Cardiac septum (tissue), 1 donor: ENCODE data around the gene FNDC8. TPM values are rescaled to one million over a fixed set of nuclear protein-coding genes. Genes with fewer than 3 reads are reported as not detected.
"Not testable (repeated sequence)": the region's sequence is repeated elsewhere in the genome, so short reads cannot be mapped to it uniquely, and the experiment has no call there.

Experiments
- DNase-seq: peaks from one replicate; pipeline ENCODE4 v3.0.0-alpha.2; 2020; ENCODE audit warnings: low spot score
- intact Hi-C: fragments of 100-400 bp; cut with DNase I; formaldehyde crosslinking; loops from one replicate; pipeline ENCODE4 v1.14.0; 2022
- total RNA-seq: library from RNA; stranded (reverse); fragmentation: NEBNext Ultra II Directional; extraction: Animal tissue kit (Norgen Biotek cat#: 25700); gene quantifications from one replicate; pipeline ENCODE4 v1.2.1, GENCODE V29; 2021
- donor health status: DM: no; HTN: no; CAD: no.

The FNDC8 gene
- total RNA-seq, 1 donor from 2014 or later, result not detected

DNA sequence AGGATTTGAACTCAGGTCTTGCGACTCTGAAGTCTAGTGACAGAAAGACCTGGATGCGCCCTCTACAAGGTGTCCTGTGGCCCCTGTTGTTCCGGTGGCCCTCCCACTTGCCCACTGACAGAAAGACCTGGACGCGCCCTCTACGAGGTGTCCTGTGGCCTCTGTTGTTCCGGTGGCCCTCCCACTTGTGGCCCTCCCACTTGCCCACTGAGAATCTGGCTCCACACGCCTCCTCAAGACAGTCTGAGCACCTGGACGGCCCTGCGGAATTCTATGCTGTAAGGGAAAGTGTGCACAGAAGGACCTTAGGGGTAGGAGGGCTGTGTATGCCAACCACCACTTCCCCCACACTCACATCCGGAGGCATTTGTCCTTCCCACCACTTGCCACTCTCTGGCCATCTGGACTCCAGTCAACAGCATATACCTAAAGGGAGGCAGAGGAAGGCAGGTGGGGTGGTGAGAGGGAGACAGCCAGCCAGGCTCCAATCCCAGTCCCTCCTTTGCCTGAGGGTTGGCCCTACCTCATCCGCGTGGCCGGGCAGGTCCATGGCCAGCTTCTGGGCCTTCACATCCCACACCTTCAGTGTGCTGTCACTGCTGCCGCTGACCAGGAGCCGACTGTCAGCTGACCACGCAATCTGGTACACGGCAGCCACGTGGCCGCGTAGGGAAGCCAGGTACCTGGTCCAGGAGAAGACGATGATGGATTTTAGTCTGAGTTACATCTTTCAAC is 11.6 kb downstream of the FNDC8 start:
- DNase-seq, result no peak
- intact Hi-C loops, result no loop called here

DNA sequence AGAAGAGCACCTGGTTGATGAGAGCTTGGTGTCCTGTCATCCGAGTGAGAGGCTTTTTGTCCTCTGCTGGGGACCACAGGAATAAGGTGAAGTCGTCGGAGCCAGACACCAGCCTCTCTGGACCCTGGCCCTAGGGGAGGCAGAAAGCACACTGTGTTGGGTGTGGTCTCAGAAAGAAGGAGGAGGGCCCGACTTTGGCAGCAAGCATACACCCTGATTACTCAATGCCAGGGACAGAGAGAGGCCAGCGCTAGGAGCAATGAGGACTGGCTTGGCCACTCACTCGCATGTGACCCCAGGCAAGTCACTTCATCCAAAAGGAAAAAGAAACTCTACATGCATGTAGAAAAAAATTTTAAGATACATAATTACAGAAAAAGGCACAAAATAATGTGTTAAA is 13.9 kb downstream of the FNDC8 start:
- intact Hi-C loops, result no loop called here
- DNase-seq, result no peak

DNA sequence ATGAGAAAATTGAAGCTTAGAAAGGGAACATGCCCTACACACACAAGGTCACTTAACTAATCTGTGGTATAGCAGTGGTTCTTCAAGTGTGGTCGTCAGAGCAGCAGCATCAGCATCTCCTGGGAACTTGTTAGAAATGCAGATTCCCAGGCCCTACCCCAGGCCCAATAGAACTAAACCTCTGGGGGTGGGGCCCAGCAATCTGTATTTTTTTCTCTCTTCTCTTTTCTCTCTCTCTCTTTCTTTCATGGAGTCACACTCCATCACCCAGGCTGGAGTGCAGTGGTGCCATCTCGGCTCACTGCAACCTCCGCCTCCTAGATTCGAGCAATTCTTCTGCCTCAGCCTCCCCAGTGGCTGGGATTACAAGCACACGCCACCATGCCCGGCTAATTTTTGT is 16.8 kb downstream of the FNDC8 start:
- intact Hi-C loops, result no loop called here
- no peak for DNase-seq

DNA sequence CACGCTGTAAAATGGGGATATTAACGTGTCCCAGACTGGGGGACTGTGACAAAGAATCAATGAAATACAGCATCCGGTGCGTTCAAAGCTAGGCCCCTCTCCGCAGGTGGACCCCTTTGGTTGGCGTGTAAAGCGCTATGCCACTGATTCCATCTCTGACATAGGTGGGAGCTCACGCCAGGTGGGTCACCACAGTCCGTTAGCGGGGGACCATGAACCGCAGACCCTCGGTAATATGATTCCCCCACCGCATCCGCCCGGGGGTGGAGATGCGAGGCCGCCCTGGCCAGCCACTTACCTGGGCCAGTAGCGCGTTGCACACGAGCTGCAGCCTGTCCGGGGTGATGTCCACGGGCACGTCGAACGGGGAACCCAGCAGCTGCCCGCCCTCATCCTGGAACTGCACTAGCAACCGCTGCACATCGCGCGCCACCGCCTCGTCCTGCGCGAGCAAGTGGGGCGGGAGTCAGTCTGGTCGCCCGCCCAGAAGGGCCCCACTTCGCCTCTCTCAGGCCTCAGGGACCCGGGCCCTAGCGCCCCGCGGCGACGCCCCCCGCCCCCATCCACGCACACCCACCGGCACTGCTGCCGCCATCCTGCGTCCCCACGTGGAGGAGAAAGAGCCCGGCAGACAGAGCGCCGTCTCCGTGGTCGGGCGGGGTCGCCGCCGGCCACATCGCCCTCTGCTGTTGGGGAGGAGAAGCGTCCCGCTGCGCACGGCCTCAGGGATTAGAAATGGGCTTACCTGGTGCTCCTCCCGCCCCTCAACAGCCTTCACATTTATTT is 20.5 kb downstream of the FNDC8 start, which contains the start of gene NLE1:
Gene NLE1, minus strand, starts transcription at position 623 of the 786 bp plus-strand sequence. Its CDS starts 28 bp downstream, at position 595.
- peak; percentile 93 for DNase-seq
- intact Hi-C loops, result no loop called here

DNA sequence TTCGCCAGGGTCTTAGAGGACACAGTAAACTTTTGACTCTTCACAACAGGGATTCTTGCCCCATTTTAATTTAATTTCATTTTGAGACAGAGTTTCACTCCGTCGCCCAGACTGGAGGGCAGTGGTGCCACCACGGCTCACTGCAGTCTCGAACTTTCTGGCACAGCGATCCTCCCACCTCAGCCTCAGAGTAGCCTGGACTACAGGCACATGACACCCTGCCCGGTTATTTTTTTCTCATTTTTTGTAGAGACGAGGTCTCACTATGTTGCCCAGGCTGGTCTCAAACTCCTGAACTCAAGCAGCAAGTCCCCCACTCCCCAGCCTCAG is 21.0 kb downstream of the FNDC8 start:
- DNase-seq, result no peak
- intact Hi-C loops, result no loop called here

DNA sequence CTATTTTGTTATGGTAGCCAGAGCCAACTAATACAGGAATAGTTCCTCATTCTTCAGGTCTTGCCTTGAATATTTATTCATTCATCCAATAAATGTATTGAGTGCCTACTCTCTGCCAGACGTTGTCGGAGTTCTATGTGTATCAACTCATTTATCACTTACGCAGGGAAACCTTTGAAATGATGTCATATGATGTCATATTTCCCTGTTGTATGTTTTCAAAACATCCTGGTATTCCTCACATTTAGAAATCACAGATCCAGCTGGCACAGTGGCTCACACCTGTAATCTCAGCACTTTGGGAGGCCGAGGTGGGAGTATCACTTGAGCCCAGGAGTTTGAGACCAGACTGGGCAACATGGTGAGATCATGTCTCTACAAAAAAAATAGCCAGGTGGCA is 23.4 kb downstream of the FNDC8 start:
- DNase-seq, result no peak
- intact Hi-C loops, result no loop called here

DNA sequence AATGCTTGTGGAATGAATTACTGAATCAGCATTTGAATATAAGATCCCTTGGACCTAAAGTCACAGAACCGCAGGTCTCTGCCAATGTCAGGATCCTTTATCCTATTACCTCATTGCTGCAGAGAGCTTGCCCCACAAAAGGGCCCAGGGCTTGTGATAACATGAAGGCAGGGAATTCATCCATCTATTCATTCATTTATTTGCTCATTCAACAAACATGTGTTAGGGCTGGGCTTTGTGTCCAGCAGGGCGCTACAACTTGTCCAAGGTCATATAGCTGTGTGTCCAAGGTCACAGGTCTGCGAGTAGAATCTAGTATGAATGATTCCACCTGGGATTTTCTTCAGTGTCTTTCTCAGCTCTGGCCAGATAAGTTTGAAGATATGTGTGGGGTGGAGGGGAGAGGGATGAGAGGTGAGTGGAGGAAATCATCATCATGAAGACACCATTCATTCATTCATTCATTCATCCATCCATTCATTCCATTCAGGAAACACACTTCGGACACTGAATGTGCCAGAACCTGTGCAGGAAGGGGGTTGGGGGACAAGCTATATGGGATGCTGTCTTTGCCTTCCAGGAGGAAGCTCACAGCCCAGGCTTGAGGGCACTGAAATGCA is 24.9 kb downstream of the FNDC8 start:
- no peak for DNase-seq
- intact Hi-C loops, result no loop called here

DNA sequence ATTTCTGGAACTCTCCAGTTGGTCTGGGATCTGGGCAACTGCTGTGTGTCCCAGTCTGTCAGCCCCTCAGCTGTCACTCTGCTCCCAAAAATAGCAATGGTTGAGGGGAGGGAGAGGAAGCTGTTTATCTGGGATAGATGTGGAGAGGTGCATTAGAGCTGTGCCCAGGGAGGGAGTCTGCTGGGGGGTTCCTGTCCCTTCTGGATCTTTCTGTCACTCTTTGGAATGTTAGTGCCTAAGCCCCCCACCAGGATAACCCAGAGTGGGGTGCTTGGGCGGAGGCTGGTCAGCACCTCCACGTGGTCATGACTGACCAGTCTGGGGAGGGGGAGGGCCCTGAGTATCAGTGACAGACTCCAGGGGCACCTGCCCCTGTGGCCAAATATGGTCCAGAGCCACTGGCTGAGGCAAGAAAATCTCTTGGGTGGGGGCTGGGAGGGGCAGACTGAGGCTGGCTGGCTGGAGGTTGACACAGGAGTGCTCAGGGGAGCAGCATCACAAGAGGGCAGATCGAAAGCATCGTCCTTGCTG is 26.0 kb downstream of the FNDC8 start, which contains the start of gene UNC45B:
Gene UNC45B, plus strand, starts transcription at position 443 of the 531 bp plus-strand sequence. CDS start 447 bp downstream, outside the sequence.
- intact Hi-C loops, result no loop called here
- peak; percentile 87 for DNase-seq

DNA sequence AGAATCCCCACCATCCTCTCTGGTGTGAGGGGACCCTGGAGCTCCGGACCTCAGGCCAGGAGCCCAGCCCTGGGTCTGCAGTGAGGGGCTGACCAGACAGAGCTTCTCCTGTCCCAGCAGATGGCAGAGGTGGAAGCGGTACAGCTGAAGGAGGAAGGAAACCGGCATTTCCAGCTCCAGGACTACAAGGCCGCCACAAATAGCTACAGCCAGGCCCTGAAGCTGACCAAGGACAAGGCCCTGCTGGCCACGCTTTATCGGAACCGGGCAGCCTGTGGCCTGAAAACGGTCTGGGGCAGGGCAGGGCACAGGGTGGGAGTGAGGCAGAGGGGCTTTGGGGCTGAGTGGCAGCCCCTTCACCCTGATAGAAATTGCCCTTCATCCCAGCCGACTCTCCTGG is 26.7 kb downstream of the FNDC8 start:
- intact Hi-C loops, result no loop called here
- no peak for DNase-seq

DNA sequence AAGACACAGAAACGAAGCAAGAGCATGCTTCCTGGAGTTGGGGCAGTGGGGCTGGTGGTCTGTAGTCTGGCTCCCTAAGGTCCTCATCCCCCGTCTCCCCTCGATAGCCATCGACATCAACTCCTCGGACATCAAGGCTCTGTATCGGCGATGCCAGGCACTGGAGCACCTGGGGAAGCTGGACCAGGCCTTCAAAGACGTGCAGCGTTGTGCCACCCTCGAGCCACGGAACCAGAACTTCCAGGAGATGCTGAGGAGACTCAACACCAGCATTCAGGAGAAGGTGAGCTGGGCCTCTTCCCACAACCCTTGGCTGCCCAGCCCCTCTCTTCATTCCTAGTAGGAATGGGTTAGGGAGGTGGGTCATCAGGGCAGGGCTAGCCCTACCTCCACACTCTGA is 28.5 kb downstream of the FNDC8 start:
- intact Hi-C loops, result no loop called here
- no peak for DNase-seq

DNA sequence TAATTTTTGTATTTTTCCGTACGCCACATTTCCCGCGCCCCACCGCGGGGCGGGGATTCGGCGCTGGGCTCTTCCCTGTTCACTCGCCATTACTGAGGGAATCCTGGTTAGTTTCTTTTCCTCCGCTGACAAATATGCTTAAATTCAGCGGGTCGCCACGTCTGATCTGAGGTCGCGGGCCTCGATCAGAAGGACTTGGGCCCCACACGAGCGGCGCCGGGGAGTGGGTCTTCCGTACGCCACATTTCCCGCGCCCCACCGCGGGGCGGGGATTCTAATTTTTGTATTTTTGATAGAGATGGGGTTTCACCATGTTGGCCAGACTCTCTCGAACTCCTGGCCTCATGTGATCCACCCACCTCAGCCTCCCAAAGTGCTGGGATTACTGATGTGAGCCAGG is 29.7 kb downstream of the FNDC8 start:
- DNase-seq, intact Hi-C loops: not testable (repeated sequence)

DNA sequence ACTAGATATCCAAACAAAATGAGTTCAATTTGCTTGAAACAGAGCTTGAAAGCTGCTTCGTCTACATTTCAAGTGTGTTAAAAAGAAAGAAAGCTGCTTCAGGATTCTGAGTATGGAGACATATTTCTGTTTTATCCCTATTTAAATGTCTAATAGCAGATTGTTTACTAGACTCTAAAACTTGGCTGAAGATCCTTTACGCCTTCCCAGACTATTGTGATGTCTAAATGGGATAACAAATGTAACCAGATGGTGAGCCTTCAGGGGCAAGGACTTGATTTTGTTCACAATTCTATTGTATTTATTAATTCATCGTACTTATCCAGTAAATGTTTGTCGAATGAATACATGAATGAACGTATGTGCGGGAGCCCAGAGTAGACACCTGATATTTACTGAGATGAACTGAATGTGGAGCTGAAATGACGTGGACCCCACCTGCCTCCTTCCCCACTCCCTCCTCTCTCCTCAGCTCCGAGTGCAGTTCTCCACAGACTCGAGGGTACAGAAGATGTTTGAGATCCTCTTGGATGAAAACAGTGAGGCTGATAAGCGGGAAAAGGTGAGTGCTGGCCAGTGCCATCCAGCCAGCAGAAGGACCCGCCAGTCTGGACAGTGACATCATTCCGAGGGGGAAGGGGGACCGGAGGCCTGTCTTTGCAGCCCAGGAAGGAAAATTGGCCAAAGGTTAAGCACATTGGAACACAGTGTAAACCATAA is 31.2 kb downstream of the FNDC8 start:
- intact Hi-C loops, result no loop called here
- DNase-seq, result no peak

DNA sequence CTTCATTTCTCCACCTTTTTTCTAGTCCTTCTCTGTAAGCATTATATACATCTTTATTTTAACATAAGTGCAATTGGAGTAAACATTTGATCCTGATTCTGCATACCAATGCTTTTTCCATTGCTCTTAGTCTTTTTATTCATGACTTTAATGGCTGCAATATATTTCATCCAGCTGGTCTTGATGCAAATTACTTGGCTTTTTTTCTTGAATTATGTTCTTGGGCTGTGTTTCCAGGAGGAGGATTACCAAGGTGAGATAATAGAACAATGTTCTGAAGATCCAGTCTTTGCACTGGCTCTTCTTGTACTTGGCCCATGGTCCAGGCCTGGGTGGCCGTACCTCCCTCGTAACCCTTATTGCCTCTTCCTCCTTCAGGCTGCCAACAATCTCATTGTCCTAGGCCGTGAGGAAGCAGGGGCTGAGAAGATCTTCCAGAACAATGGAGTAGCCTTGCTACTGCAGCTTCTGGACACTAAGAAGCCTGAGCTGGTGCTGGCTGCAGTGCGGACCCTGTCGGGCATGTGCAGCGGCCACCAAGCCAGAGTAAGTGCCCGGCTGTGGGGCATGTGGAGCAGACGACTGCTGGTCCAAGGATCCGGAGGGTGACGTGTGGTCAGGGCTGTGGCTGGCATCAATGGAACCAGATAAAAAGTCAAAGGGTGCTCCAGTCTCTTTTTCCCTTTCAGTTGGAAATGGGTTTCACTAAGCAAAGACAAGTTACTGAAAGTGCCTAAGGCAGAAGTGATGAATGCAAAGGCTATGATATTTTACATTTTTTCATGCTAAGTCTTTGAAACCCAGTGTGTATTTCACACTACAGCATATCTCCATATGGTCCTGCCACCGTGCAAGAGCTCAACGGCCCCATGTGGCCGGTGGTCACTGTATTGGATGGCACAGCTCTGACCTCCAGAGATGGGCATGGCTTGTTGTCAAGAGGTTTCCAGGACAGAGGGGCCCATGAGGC is 33.1 kb downstream of the FNDC8 start:
- intact Hi-C loops, result no loop called here
- peak; percentile 74 for DNase-seq

DNA sequence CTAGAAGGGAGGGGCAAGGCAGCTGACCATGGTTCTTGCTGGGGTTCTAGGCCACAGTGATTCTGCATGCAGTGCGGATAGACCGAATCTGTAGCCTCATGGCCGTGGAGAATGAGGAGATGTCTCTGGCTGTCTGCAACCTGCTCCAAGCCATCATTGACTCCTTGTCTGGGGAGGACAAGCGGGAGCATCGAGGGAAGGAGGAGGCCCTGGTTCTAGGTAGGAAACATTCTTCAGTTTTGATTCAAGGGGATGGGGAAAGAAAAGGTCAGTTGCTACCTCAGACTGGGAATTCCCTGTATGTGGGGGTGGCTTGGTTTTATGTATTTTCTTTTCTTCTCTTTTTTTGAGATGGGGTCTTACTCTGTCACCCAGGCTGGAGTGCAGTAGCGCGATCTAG is 33.8 kb downstream of the FNDC8 start:
- no peak for DNase-seq
- intact Hi-C loops, result no loop called here

DNA sequence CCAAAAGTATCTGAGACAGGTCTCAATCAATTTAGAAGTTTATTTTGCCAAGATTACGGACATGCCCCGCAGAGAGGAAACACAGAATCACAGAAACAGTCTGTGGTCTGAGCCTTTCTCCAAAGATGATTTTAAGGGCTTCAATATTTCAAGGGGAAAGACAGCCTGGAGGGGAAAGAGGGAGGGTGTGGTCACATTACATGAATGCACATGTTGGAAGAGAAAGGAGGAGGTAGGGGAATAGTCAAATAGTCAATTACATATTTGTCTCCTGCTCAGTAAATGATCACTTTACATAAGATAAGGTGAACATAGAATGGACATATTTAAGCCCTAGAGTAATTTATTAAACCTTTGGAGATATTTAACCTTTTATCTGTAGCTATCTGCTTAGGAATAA is 38.5 kb downstream of the FNDC8 start:
- DNase-seq, result no peak
- intact Hi-C loops, result no loop called here

DNA sequence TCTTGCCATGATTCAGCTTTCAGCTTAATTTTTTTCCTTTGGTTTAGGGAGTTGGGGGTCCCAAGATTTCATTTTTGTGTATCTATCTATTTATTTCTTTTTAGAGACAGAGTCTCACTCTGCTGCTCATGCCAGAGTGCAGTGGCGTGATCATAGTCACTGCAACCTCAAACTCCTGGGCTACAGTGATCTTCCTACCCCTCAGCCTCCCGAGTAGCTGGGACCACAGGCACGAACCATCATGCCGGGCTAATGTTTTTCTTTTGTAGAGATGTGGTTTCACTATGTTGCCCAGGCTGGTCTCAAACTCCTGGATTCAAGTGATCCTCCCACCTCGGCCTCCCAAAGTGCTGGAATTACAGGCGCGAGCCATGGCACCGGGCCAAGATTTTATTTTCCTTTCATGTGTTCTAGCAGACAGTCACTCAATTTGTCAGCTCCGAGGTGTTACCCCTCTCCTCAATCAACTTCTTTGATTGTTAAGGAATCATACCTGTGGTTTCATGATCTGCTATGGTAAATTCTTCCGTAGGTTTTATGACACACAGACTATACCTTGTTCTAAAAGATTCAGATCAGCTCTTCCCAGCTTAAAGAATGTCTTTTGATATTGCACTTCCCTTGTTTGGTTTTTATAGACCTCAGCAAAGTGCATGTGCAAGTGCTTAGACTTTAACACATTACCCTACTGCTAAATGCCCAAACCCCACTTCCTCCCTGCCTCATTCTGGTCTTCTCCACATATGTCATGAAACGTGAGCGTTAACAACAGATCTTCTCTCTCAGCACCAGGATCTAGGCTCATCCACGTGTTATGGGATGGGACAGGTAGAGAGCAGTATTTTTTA is 39.2 kb downstream of the FNDC8 start:
- DNase-seq, result peak; percentile 39
- intact Hi-C loops, result no loop called here

DNA sequence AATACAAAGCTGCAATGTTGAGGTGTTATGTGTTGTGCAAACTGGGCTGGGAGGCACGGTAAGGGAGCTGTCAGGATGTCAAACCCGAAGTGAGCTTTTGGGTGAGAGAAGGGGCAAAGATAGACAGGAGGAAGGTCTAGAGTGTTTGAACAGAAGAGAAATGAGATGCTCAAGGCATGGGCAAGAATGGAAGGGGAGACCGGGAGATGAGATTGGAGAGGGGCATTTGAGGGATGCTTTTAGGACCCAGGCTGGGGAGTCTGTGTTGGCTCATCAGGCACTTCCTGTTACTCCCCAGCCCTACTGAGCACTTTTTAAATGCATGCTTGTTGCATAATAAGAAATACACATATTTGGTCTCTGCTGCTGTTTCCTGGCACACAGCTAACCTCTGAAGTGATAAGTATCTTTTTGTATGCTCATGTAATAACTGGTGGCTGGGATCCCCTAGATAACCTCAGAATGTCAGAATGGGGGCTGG is 39.9 kb downstream of the FNDC8 start:
- no peak for DNase-seq
- intact Hi-C loops, result no loop called here

DNA sequence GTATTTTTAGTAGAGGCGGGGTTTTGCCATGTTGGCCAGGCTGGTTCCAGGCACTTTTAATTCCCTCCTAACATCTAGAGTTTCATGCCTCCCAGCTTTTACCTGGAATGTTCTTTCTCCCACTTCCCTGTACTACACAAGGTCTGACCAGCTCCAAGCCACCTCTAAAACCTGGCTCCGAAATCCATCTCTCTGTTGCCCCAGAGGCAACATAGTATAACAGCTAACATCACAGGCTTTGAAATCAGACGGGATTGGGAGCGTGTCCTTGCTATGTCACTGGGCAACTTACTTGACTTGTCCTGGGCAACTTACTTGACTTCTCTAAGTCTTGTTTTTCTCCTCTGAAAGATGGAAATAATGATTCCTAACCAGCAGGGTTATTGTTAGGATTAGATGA is 41.3 kb downstream of the FNDC8 start:
- intact Hi-C loops, result no loop called here
- no peak for DNase-seq
